ENCODE data around the gene LRFN3. TPM values are rescaled to one million over a fixed set of nuclear protein-coding genes. Genes with fewer than 3 reads are reported as not detected.

Gene LRFN3
- total RNA-seq, 2 experiments from 2014 or later: 2.8 to 6.0 TPM

GRCh38 chr19:35894342-35894741 lies 41.8 kb upstream of the LRFN3 start:
- H3K79me2 ChIP-seq (ENCODE audit: insufficient read depth, low read depth, low read length): peaks cover 17% of the 10 kb centered on the region
- BruUV-seq (replicated peaks): no TSS peak
- no peak for DNase-seq (ENCODE audit: low spot score)
- H2AFZ ChIP-seq (ENCODE audit: low read length): no peak overlapping the region
- no peak overlapping the region for H3K27ac ChIP-seq (ENCODE audit: low read depth, low read length, poor library complexity, severe bottlenecking)
- H3K9me3 ChIP-seq (ENCODE audit: low read length): no peaks in the 10 kb centered on the region
- TF ChIP-seq EZH2phosphoT487 (IDR thresholded peaks at IDR 0.05; ENCODE audit: borderline replicate concordance, low read depth, low read length) (no peak), CTCF (conservative IDR thresholded peaks at IDR 0.05; ENCODE audit: low read length) (no peak)
- H3K4me3 ChIP-seq (ENCODE audit: low read depth, low read length, poor library complexity, severe bottlenecking): no peak overlapping the region
- intact Hi-C loops (cut with micrococcal nuclease; ENCODE audit: unreplicated experiment): no loop called here
- ChIA-PET CTCF (ENCODE audit: unreplicated experiment) (no interaction called here), POLR2A (interaction anchor here (0.6 kb wide), 1 partner anchor 14 kb away, joined by 3 read pairs; no protein-coding TSS in a partner anchor)
- H3K36me3 ChIP-seq (ENCODE audit: insufficient read depth, low read length): peaks cover 98% of the 10 kb centered on the region
- H3K4me1 ChIP-seq (ENCODE audit: insufficient read depth, low read length, poor library complexity, severe bottlenecking): peaks cover 11% of the 10 kb centered on the region
- no peaks in the 10 kb centered on the region for H4K20me1 ChIP-seq (ENCODE audit: insufficient read depth, low read length)
- H3K4me2 ChIP-seq (ENCODE audit: low read length): no peak overlapping the region
- H3K9me2 ChIP-seq (ENCODE audit: insufficient read depth, low read length): no peaks in the 10 kb centered on the region

- TF ChIP-seq CTCF (conservative IDR thresholded peaks at IDR 0.05; ENCODE audit: low read length): no peak
- TF ChIP-seq EZH2phosphoT487 (IDR thresholded peaks at IDR 0.05; ENCODE audit: borderline replicate concordance, low read depth, low read length): no peak
- CTCF ChIA-PET (ENCODE audit: unreplicated experiment): no interaction called here
- BruUV-seq (replicated peaks): no TSS peak
- Histone ChIP-seq H3K27ac (ENCODE audit: low read depth, low read length, poor library complexity, severe bottlenecking) (no peak overlapping the region), H2AFZ (ENCODE audit: low read length) (no peak overlapping the region), H3K9me2 (ENCODE audit: insufficient read depth, low read length) (no peaks in the 10 kb centered on the region), H3K79me2 (ENCODE audit: insufficient read depth, low read depth, low read length) (peaks cover 21% of the 10 kb centered on the region), H3K4me2 (ENCODE audit: low read length) (no peak overlapping the region), H4K20me1 (ENCODE audit: insufficient read depth, low read length) (no peaks in the 10 kb centered on the region), H3K4me1 (ENCODE audit: insufficient read depth, low read length, poor library complexity, severe bottlenecking) (peaks cover 14% of the 10 kb centered on the region), H3K9me3 (ENCODE audit: low read length) (no peaks in the 10 kb centered on the region), H3K4me3 (ENCODE audit: low read depth, low read length, poor library complexity, severe bottlenecking) (no peak overlapping the region), H3K36me3 (ENCODE audit: insufficient read depth, low read length) (peaks cover 81% of the 10 kb centered on the region)
- intact Hi-C loops (cut with micrococcal nuclease; ENCODE audit: unreplicated experiment): no loop called here
- no peak for DNase-seq (ENCODE audit: low spot score)
- POLR2A ChIA-PET: no interaction called here
Measured at GRCh38 chr19:35895911-35896642, 40.1 kb upstream of the LRFN3 start.

- H3K79me2 ChIP-seq (ENCODE audit: insufficient read depth, low read depth, low read length): peaks cover 25% of the 10 kb centered on the region
- H3K4me3 ChIP-seq (ENCODE audit: low read depth, low read length, poor library complexity, severe bottlenecking): no peak overlapping the region
- intact Hi-C loops (cut with micrococcal nuclease; ENCODE audit: unreplicated experiment): no loop called here
- CTCF ChIA-PET (ENCODE audit: unreplicated experiment): no interaction called here
- POLR2A ChIA-PET: no interaction called here
- TF ChIP-seq EZH2phosphoT487 (IDR thresholded peaks at IDR 0.05; ENCODE audit: borderline replicate concordance, low read depth, low read length) (no peak), CTCF (conservative IDR thresholded peaks at IDR 0.05; ENCODE audit: low read length) (no peak)
- no peaks in the 10 kb centered on the region for H3K9me3 ChIP-seq (ENCODE audit: low read length)
- no peak overlapping the region for H3K27ac ChIP-seq (ENCODE audit: low read depth, low read length, poor library complexity, severe bottlenecking)
- peaks cover 20% of the 10 kb centered on the region for H3K4me1 ChIP-seq (ENCODE audit: insufficient read depth, low read length, poor library complexity, severe bottlenecking)
- H3K36me3 ChIP-seq (ENCODE audit: insufficient read depth, low read length): peaks cover 75% of the 10 kb centered on the region
- no peaks in the 10 kb centered on the region for H3K9me2 ChIP-seq (ENCODE audit: insufficient read depth, low read length)
- DNase-seq (ENCODE audit: low spot score): no peak
- no peaks in the 10 kb centered on the region for H4K20me1 ChIP-seq (ENCODE audit: insufficient read depth, low read length)
- no peak overlapping the region for H2AFZ ChIP-seq (ENCODE audit: low read length)
- BruUV-seq (replicated peaks): no TSS peak
- H3K4me2 ChIP-seq (ENCODE audit: low read length): no peak overlapping the region
Measured at GRCh38 chr19:35896643-35897040, 39.5 kb upstream of the LRFN3 start.

Measured in OCI-LY7 (cell line).